Measurements from ENCODE around the gene HPSE2.

GRCh38 chr10:98458809-98459784 lies 776.6 kb downstream of the HPSE2 start:
- TF ChIP-seq CTCF (IDR thresholded peaks at IDR 0.05), result no peak
- TF ChIP-seq POLR2A (IDR thresholded peaks at IDR 0.05), result no peak
